DOHH2 (cell line): Measurements from ENCODE around the gene EML1.

Experiments used
- H3F3A ChIP-seq: fragments of 200-600 bp; sonication (generic), shearing (Covaris generic); 2 replicates; pipeline ENCODE4 v1.6.0; 2016; ENCODE audit warnings: antibody characterized with exemption, mild to moderate bottlenecking; ENCODE audit not compliant: control insufficient read depth, insufficient read depth
- H3K27ac ChIP-seq: fragments of 200-600 bp; sonication (generic); 2 replicates; pipeline ENCODE4 v1.5.1; 2014; ENCODE audit warnings: low read depth, mild to moderate bottlenecking, low read length, moderate library complexity
- H3K27me3 ChIP-seq: fragments of 200-600 bp; sonication (generic); 2 replicates; pipeline ENCODE4 v1.6.1; 2014; ENCODE audit warnings: mild to moderate bottlenecking, low read length, mixed read lengths; ENCODE audit not compliant: control insufficient read depth
- H3K36me3 ChIP-seq: fragments of 200-600 bp; sonication (generic); 2 replicates; pipeline ENCODE4 v1.6.1; 2014; ENCODE audit warnings: mild to moderate bottlenecking, low read length, moderate library complexity, mixed read lengths; ENCODE audit not compliant: control insufficient read depth
- H3K4me1 ChIP-seq: fragments of 200-600 bp; sonication (generic); 2 replicates; pipeline ENCODE4 v1.6.1; 2014; ENCODE audit warnings: mild to moderate bottlenecking, low read length, mixed read lengths; ENCODE audit not compliant: control insufficient read depth
- H3K4me2 ChIP-seq: fragments of 200-600 bp; sonication (generic); 2 replicates; pipeline ENCODE4 v1.6.0; 2014; ENCODE audit warnings: mild to moderate bottlenecking, low read length, moderate library complexity
- H3K4me3 ChIP-seq: fragments of 200-600 bp; sonication (generic); 2 replicates; pipeline ENCODE4 v1.5.1; 2014; ENCODE audit warnings: mild to moderate bottlenecking, low read length, mixed read lengths
- H3K79me2 ChIP-seq: fragments of 200-600 bp; sonication (generic); 2 replicates; pipeline ENCODE4 v1.6.1; 2014; ENCODE audit warnings: mild to moderate bottlenecking, low read length, mixed read lengths; ENCODE audit not compliant: control insufficient read depth
- H3K9me2 ChIP-seq: fragments of 200-600 bp; sonication (generic); replicated peaks from 2 replicates; pipeline ENCODE4 v1.6.1; 2014; ENCODE audit warnings: mild to moderate bottlenecking, low read length, mixed read lengths; ENCODE audit not compliant: control insufficient read depth
- H3K9me3 ChIP-seq: fragments of 200-600 bp; sonication (generic); 2 replicates; pipeline ENCODE4 v1.6.1; 2014; ENCODE audit warnings: antibody characterized with exemption, low read length, mixed read lengths; ENCODE audit not compliant: control insufficient read depth, insufficient read depth
- H4K20me1 ChIP-seq: fragments of 200-600 bp; sonication (generic); 2 replicates; pipeline ENCODE4 v1.6.0; 2014; ENCODE audit warnings: low read depth, mild to moderate bottlenecking, antibody characterized with exemption, low read length, moderate library complexity; ENCODE audit not compliant: control insufficient read depth, insufficient read depth
- EZH2phosphoT487 ChIP-seq: fragments of 200-600 bp; sonication (generic); IDR thresholded peaks from 2 replicates; pipeline ENCODE4 v1.6.1; 2017; ENCODE audit warnings: borderline replicate concordance, mild to moderate bottlenecking, antibody characterized with exemption, low read length, moderate library complexity, mixed read lengths
- TF ChIP-seq, protein P1 (sequence below): fragments of 200-600 bp; sonication (generic); IDR thresholded peaks from one replicate; pipeline ENCODE4 v1.5.1; 2014; ENCODE audit warnings: antibody characterized with exemption, mild to moderate bottlenecking, low read depth, low read length; ENCODE audit not compliant: poor library complexity, severe bottlenecking

The EML1 gene

DNA sequence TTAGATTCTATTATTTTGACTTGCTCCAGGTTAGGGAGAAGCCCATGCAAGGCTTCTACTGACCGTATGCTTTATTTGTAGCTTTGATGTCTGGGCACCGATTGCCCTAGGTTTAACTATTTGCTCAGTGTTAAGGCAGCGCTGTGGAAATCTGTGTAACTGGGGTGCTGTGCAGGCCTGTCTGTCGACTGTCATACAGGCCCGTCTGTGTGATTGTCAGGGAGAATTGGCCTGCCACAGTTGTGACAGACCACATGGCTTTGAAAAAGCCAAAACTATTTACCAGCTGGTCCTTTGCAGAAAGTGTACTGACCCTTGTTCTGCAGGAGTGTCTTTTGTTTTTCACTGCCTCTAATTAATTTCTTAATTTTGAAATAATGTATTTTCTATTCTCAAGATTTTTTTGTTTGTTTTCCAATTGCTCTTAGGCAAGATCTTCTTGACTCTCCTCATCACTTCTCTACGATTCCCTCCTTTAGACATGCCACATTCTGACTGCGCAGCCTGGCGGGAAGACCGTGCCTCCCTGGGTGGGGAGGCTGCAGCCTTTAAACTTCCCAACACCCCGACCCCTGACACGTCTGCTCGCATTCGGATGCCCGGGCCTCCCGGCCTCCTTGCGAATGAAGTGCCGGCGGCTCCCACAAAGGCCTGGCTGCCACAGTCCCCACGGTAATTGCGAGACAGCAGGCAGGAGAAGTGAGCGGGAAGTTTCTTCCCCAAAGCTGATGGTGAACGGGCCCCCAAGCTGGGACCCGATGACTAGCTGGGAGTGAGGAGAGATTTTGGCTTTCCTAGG, 173.0 kb downstream of the EML1 start:
- Histone ChIP-seq H3K79me2 (no peaks in the 10 kb centered on the region), H3K4me1 (peaks cover 3% of the 10 kb centered on the region; the same call in 1 of the 2 replicates), H3K27ac (no peak overlapping the region), H3K27me3 (peaks cover 11% of the 10 kb centered on the region), H4K20me1 (no peaks in the 10 kb centered on the region), H3K9me3 (no peaks in the 10 kb centered on the region), H3K9me2 (no peaks in the 10 kb centered on the region), H3K36me3 (no peaks in the 10 kb centered on the region), H3K4me2 (no peak overlapping the region), H3K4me3 (no peak overlapping the region), H3F3A (no peaks in the 10 kb centered on the region)
- TF ChIP-seq EZH2phosphoT487, result no peak
- TF ChIP-seq, protein P1, sequence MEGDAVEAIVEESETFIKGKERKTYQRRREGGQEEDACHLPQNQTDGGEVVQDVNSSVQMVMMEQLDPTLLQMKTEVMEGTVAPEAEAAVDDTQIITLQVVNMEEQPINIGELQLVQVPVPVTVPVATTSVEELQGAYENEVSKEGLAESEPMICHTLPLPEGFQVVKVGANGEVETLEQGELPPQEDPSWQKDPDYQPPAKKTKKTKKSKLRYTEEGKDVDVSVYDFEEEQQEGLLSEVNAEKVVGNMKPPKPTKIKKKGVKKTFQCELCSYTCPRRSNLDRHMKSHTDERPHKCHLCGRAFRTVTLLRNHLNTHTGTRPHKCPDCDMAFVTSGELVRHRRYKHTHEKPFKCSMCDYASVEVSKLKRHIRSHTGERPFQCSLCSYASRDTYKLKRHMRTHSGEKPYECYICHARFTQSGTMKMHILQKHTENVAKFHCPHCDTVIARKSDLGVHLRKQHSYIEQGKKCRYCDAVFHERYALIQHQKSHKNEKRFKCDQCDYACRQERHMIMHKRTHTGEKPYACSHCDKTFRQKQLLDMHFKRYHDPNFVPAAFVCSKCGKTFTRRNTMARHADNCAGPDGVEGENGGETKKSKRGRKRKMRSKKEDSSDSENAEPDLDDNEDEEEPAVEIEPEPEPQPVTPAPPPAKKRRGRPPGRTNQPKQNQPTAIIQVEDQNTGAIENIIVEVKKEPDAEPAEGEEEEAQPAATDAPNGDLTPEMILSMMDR, result no peak

DNA sequence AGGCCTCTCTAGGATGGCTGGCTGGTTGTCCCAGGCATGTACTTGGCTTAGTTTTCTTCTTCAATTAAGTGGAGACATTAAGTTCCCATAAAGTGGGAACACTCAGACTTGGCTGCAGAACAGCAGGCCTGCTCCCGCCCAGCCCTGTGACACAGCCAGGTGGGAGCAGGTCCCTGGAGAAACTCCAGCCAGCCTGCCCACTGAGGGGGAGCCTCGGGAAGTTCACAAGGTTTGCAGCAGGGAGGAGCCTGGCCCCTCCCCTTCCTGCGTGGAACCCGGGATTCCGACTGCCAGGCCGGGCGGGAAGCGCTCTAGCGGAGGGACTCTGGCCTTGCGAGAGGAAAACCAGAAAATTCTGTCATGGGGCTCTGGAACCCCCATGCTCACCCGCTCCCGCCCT, 173.7 kb downstream of the EML1 start:
- H3K4me2 ChIP-seq, result no peak overlapping the region
- TF ChIP-seq, protein P1, result no peak
- TF ChIP-seq EZH2phosphoT487, result no peak
- H4K20me1 ChIP-seq, result no peaks in the 10 kb centered on the region
- no peak overlapping the region for H3K4me3 ChIP-seq
- H3K27ac ChIP-seq, result no peak overlapping the region
- no peaks in the 10 kb centered on the region for H3F3A ChIP-seq
- H3K9me3 ChIP-seq, result no peaks in the 10 kb centered on the region
- no peaks in the 10 kb centered on the region for H3K79me2 ChIP-seq
- no peaks in the 10 kb centered on the region for H3K9me2 ChIP-seq
- no peaks in the 10 kb centered on the region for H3K36me3 ChIP-seq
- peaks cover 3% of the 10 kb centered on the region; the same call in 1 of the 2 replicates for H3K4me1 ChIP-seq
- peaks cover 11% of the 10 kb centered on the region for H3K27me3 ChIP-seq

DNA sequence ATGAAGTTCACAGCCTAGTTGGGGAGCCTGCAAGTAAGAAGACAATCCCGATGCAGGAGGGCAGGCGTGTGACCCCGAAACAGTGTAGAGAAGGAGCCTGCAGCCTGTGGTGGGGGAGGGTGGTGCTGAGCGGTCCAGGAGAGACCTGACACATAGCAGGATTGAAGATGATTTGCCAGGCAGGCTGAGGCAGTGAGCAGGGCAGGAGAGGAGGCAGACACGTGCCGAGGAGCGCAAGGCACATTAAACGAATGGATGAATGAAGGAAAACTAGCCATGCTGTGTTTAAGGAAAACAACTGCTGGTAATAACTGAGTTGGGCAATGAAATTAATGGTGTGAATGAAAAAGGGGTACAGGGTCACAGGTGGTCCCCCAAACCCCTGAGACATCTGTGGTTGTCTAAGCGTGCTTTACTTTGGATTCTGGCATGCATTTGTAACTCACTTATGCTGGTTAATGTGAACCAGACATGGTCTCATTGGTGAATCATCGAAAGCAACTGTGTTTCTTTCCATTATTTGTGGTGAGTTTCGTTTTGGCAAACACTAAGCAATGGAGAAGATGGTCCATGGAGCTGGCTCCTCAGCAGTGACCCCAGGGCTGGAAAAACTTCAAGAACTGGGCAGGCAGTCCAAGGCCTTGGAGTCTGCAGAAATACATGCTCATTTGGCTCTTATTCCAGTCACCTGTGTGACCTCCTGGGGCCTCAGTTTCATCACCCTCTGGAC, 175.1 kb downstream of the EML1 start:
- no peaks in the 10 kb centered on the region for H3K36me3 ChIP-seq
- H4K20me1 ChIP-seq, result no peaks in the 10 kb centered on the region
- H3K4me1 ChIP-seq, result peaks cover 7% of the 10 kb centered on the region
- H3K4me2 ChIP-seq, result no peak overlapping the region
- TF ChIP-seq, protein P1, result no peak
- no peak for TF ChIP-seq EZH2phosphoT487
- no peaks in the 10 kb centered on the region for H3F3A ChIP-seq
- H3K27ac ChIP-seq, result no peak overlapping the region
- no peak overlapping the region for H3K4me3 ChIP-seq
- no peaks in the 10 kb centered on the region for H3K9me3 ChIP-seq
- peaks cover 9% of the 10 kb centered on the region for H3K79me2 ChIP-seq
- H3K9me2 ChIP-seq, result no peaks in the 10 kb centered on the region
- peaks cover 11% of the 10 kb centered on the region for H3K27me3 ChIP-seq
